PC-9 (cell line): Measurements from ENCODE around the gene SAYSD1. TPM values are rescaled to one million over a fixed set of nuclear protein-coding genes. Genes with fewer than 3 reads are reported as not detected.

ENCODE experiments used
- BruUV-seq: library from RNA; stranded (reverse); fragments of 400-500 nt; replicated peaks from 2 replicates; lab custom pipeline; 2021; lab: Mats Ljungman, UMichigan
- CTCF ChIA-PET: fragments of 300-600 bp; sonication (Branson Sonifier 250); formaldehyde crosslinking; loops from one replicate; lab custom pipeline; 2022; ENCODE audit warnings: antibody characterized with exemption; lab: Charles Lee
- POLR2A ChIA-PET: fragments of 300-600 bp; sonication (Branson Sonifier 250); formaldehyde crosslinking; loops from one replicate; lab custom pipeline; 2022; ENCODE audit warnings: antibody characterized with exemption; ENCODE audit not compliant: unreplicated experiment; lab: Charles Lee
- DNase-seq, 2 experiments: peaks; one replicate each; pipeline versions ENCODE4 v3.0.0 to v3.0.0-alpha.2; 2015 to 2022; ENCODE audit warnings: mixed read lengths in 1 of 2
- H2AFZ ChIP-seq: fragments of 200-600 bp; sonication (generic); 2 replicates; pipeline ENCODE4 v1.8.1; 2017; ENCODE audit warnings: antibody characterized with exemption
- H3F3A ChIP-seq: fragments of 200-600 bp; sonication (generic); 2 replicates; pipeline ENCODE4 v1.8.1; 2017; ENCODE audit warnings: antibody characterized with exemption, mild to moderate bottlenecking, low read depth; ENCODE audit not compliant: insufficient read depth
- H3K27ac ChIP-seq: fragments of 200-600 bp; sonication (generic); 2 replicates; pipeline ENCODE4 v1.6.1; 2016; ENCODE audit warnings: mixed run types
- H3K27me3 ChIP-seq: fragments of 200-600 bp; sonication (generic); 2 replicates; pipeline ENCODE4 v1.6.1; 2016; ENCODE audit warnings: low read depth, mixed run types; ENCODE audit not compliant: insufficient read depth
- H3K36me3 ChIP-seq: fragments of 200-600 bp; sonication (generic); 2 replicates; pipeline ENCODE4 v1.6.1; 2016; ENCODE audit warnings: low read depth, mixed run types
- H3K4me1 ChIP-seq: fragments of 200-600 bp; sonication (generic); replicated peaks from 2 replicates; pipeline ENCODE4 v1.6.1; 2016; ENCODE audit warnings: mixed run types; ENCODE audit not compliant: insufficient read depth
- H3K4me2 ChIP-seq: fragments of 200-600 bp; sonication (generic); 2 replicates; pipeline ENCODE4 v1.6.1; 2017; ENCODE audit warnings: mixed run types
- H3K4me3 ChIP-seq: fragments of 200-600 bp; sonication (generic); 2 replicates; pipeline ENCODE4 v1.6.1; 2016; ENCODE audit warnings: mixed run types
- H3K79me2 ChIP-seq: fragments of 200-600 bp; sonication (generic); 2 replicates; pipeline ENCODE4 v1.6.1; 2017; ENCODE audit warnings: low read depth, mixed run types
- H3K9me2 ChIP-seq: fragments of 200-600 bp; sonication (generic); 2 replicates; pipeline ENCODE4 v1.8.1; 2017; ENCODE audit warnings: mild to moderate bottlenecking; ENCODE audit not compliant: insufficient read depth
- H3K9me3 ChIP-seq: fragments of 200-600 bp; sonication (generic); 2 replicates; pipeline ENCODE4 v1.8.1; 2016; ENCODE audit warnings: low read depth; ENCODE audit not compliant: insufficient read depth
- H4K20me1 ChIP-seq: fragments of 200-600 bp; sonication (generic); 2 replicates; pipeline ENCODE4 v1.8.1; 2017; ENCODE audit not compliant: insufficient read depth
- EZH2 ChIP-seq: fragments of 200-600 bp; sonication (generic); IDR thresholded peaks from 2 replicates; pipeline ENCODE4 v1.8.0; 2017; ENCODE audit warnings: antibody characterized with exemption, low read depth
- intact Hi-C: fragments of 100-400 bp; cut with micrococcal nuclease; formaldehyde crosslinking; loops from one replicate; pipeline ENCODE4 v1.10.0; 2022; ENCODE audit not compliant: unreplicated experiment
- total RNA-seq: library from RNA; stranded (reverse); gene quantifications from 2 replicates; pipeline ENCODE4 v1.2.3, GENCODE V29; 2021
- TF ChIP-seq, protein P1 (sequence below): fragments of 200-600 bp; sonication (generic); conservative IDR thresholded peaks from 2 replicates; pipeline ENCODE4 v1.6.1; 2017; ENCODE audit warnings: mixed run types, antibody characterized with exemption, mild to moderate bottlenecking, moderate library complexity

The SAYSD1 gene
- total RNA-seq, 1 experiment from 2014 or later = 12.2 TPM

DNA sequence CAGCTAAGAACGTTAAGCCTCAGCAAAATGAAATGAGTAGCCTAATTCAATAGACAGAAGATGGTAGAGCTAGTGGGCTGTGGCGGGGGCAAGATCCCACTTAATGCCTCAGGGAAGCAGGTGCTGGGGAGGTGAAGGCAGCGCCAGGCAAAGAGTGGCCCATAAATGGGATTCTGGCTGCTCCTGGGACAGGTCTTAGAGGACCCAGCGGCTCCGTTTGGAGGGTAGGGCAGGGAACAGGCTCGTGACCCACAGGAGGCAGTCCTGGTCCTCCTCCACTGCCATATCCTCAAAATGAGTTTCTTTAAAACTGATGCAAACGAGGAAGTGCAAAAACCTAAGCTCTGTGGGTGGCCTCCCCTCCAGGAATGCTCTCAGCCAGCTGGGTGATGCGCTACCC lies 32.7 kb downstream of the SAYSD1 start:
- CTCF ChIA-PET = no interaction called here
- no peak overlapping the region for H3K4me3 ChIP-seq
- no peaks in the 10 kb centered on the region for H3F3A ChIP-seq
- no peaks in the 10 kb centered on the region for H3K4me1 ChIP-seq
- POLR2A ChIA-PET = no interaction called here
- intact Hi-C loops = no loop called here
- DNase-seq = no peak
- peaks cover 86% of the 10 kb centered on the region for H3K27me3 ChIP-seq
- no peak for TF ChIP-seq EZH2
- TF ChIP-seq, protein P1, sequence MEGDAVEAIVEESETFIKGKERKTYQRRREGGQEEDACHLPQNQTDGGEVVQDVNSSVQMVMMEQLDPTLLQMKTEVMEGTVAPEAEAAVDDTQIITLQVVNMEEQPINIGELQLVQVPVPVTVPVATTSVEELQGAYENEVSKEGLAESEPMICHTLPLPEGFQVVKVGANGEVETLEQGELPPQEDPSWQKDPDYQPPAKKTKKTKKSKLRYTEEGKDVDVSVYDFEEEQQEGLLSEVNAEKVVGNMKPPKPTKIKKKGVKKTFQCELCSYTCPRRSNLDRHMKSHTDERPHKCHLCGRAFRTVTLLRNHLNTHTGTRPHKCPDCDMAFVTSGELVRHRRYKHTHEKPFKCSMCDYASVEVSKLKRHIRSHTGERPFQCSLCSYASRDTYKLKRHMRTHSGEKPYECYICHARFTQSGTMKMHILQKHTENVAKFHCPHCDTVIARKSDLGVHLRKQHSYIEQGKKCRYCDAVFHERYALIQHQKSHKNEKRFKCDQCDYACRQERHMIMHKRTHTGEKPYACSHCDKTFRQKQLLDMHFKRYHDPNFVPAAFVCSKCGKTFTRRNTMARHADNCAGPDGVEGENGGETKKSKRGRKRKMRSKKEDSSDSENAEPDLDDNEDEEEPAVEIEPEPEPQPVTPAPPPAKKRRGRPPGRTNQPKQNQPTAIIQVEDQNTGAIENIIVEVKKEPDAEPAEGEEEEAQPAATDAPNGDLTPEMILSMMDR = no peak
- no peak overlapping the region for H3K4me2 ChIP-seq
- no TSS peak for BruUV-seq
- H3K79me2 ChIP-seq = no peaks in the 10 kb centered on the region
- no peaks in the 10 kb centered on the region for H3K36me3 ChIP-seq
- H3K27ac ChIP-seq = no peak overlapping the region
- H4K20me1 ChIP-seq = no peaks in the 10 kb centered on the region
- H3K9me2 ChIP-seq = no peaks in the 10 kb centered on the region
- no peak overlapping the region for H2AFZ ChIP-seq
- no peaks in the 10 kb centered on the region for H3K9me3 ChIP-seq

- TF ChIP-seq, protein P1 = no peak
- TF ChIP-seq EZH2 = no peak
- H3K9me2 ChIP-seq = no peaks in the 10 kb centered on the region
- H3K9me3 ChIP-seq = no peaks in the 10 kb centered on the region
- BruUV-seq = no TSS peak
- H2AFZ ChIP-seq = no peak overlapping the region
- no peaks in the 10 kb centered on the region for H3F3A ChIP-seq
- no peak overlapping the region for H3K4me2 ChIP-seq
- no peak overlapping the region for H3K27ac ChIP-seq
- no peak overlapping the region for H3K4me3 ChIP-seq
- intact Hi-C loops = no loop called here
- POLR2A ChIA-PET = interaction anchor here (0.6 kb wide), 1 partner anchor 1679 kb away, joined by 3 read pairs; no protein-coding TSS in a partner anchor
- peaks cover 84% of the 10 kb centered on the region for H3K27me3 ChIP-seq
- H3K36me3 ChIP-seq = no peaks in the 10 kb centered on the region
- no peaks in the 10 kb centered on the region for H3K4me1 ChIP-seq
- H3K79me2 ChIP-seq = no peaks in the 10 kb centered on the region
- CTCF ChIA-PET = no interaction called here
- no peaks in the 10 kb centered on the region for H4K20me1 ChIP-seq
- DNase-seq = no peak
These were observed 34.6 kb downstream of the SAYSD1 start for GRCh38 chr6:39080246-39080875.

DNA sequence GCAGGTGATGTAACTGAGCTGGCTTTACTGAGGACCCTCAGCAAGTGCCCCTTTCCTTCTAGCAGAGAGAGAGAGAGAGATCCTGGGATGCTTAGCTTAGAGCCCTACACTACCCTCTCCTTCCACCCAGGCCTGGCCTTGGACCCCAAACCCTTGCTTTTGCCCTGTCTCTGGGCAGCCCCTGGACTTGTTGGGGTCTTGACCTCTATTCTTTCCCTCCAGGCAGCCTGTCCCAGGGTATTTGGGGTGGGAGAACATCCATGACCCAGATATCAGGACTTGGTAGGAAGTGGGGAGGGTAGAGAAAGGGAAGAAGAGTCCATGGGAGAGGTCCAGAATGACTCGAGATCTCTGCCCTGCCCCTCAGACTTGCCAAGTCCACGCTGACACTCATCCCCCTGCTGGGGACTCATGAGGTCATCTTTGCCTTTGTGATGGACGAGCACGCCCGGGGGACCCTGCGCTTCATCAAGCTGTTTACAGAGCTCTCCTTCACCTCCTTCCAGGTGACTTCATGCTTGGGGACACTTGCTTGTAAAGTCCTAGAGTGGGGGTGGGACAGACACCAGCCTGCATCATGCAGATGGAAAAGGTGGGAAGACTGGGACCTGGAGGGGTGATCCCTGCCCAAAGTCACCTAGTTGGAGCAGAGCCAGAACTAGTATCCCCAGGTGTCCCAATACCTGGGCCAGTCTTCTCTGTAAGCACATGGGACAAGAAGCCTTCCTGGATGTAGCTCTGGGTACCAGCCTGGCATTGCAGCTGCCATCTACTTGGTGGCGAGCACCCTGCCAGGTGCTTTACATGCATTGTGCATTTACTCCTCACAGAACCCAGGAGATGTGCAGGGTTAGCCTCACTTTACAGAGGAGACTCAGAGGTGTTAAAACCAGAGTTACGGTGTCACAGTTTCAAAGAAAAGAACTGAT lies 35.5 kb downstream of the SAYSD1 start:
- POLR2A ChIA-PET = no interaction called here
- Histone ChIP-seq H3K4me3 (no peak overlapping the region), H3K27me3 (peaks cover 84% of the 10 kb centered on the region), H3K4me1 (no peaks in the 10 kb centered on the region), H3F3A (no peaks in the 10 kb centered on the region), H3K36me3 (no peaks in the 10 kb centered on the region), H3K27ac (no peak overlapping the region), H2AFZ (no peak overlapping the region), H3K9me3 (no peaks in the 10 kb centered on the region), H4K20me1 (no peaks in the 10 kb centered on the region), H3K4me2 (no peak overlapping the region), H3K9me2 (no peaks in the 10 kb centered on the region), H3K79me2 (no peaks in the 10 kb centered on the region)
- intact Hi-C loops = no loop called here
- CTCF ChIA-PET = no interaction called here
- no peak for DNase-seq
- BruUV-seq = no TSS peak
- no peak for TF ChIP-seq EZH2
- TF ChIP-seq, protein P1 = no peak
